SW 1271 (cell line): ENCODE measurements around the gene RIMBP2.

Experiments
- DNase-seq, 2 experiments: peaks; one replicate each; lab custom pipeline; 2025; lab: John Stamatoyannopoulos, UW

The RIMBP2 gene

GRCh38 chr12:130633771-130634170, 82.3 kb downstream of the RIMBP2 start:
- DNase-seq: no peak

GRCh38 chr12:130632642-130633041, 83.5 kb downstream of the RIMBP2 start:
- no peak for DNase-seq

- no peak for DNase-seq
Observed at GRCh38 chr12:130628304-130628703, 87.8 kb downstream of the RIMBP2 start.

- no peak for DNase-seq
Observed at GRCh38 chr12:130627175-130627574, 88.9 kb downstream of the RIMBP2 start.

- no peak for DNase-seq
Observed at GRCh38 chr12:130626601-130627000, 89.5 kb downstream of the RIMBP2 start.

- no peak for DNase-seq
Observed at GRCh38 chr12:130625201-130625600, 90.9 kb downstream of the RIMBP2 start.

- DNase-seq: no peak
Observed at GRCh38 chr12:130622803-130623202, 93.3 kb downstream of the RIMBP2 start.

- no peak for DNase-seq
Observed at GRCh38 chr12:130621696-130622298, 94.3 kb downstream of the RIMBP2 start.

GRCh38 chr12:130620756-130621155, 95.3 kb downstream of the RIMBP2 start:
- DNase-seq: no peak

GRCh38 chr12:130620281-130620680, 95.8 kb downstream of the RIMBP2 start:
- DNase-seq: no peak

GRCh38 chr12:130619385-130620001, 96.6 kb downstream of the RIMBP2 start:
- DNase-seq: no peak

GRCh38 chr12:130617219-130617618, 98.9 kb downstream of the RIMBP2 start:
- DNase-seq: no peak

GRCh38 chr12:130615861-130616345, 100.2 kb downstream of the RIMBP2 start:
- DNase-seq: no peak

- DNase-seq: no peak
Observed at GRCh38 chr12:130614530-130614905, 101.6 kb downstream of the RIMBP2 start.

GRCh38 chr12:130613831-130614529, 102.1 kb downstream of the RIMBP2 start:
- DNase-seq: no peak

- DNase-seq: no peak
Observed at GRCh38 chr12:130613131-130613530, 103.0 kb downstream of the RIMBP2 start.

- DNase-seq: no peak
Observed at GRCh38 chr12:130611026-130611905, 104.8 kb downstream of the RIMBP2 start.

- no peak for DNase-seq
Observed at GRCh38 chr12:130609966-130610365, 106.1 kb downstream of the RIMBP2 start.

- no peak for DNase-seq
Observed at GRCh38 chr12:130608831-130609230, 107.3 kb downstream of the RIMBP2 start.

- DNase-seq: no peak
Observed at GRCh38 chr12:130608132-130608531, 108.0 kb downstream of the RIMBP2 start.

- DNase-seq: no peak
Observed at GRCh38 chr12:130606231-130606630, 109.9 kb downstream of the RIMBP2 start.

- DNase-seq: no peak
Observed at GRCh38 chr12:130603396-130603965, 112.6 kb downstream of the RIMBP2 start.
